ENCODE measurements around the gene CST8.

The CST8 gene

GRCh38 chr20:23534801-23535593, 44.1 kb downstream of the CST8 start:
- H3K36me3 ChIP-seq (ENCODE audit: insufficient read depth), result no peaks in the 10 kb centered on the region
- H4K20me1 ChIP-seq (ENCODE audit: insufficient read depth), result no peaks in the 10 kb centered on the region
- H3K4me1 ChIP-seq (ENCODE audit: low read depth, poor library complexity, severe bottlenecking), result peaks cover 16% of the 10 kb centered on the region
- H3K79me2 ChIP-seq (ENCODE audit: insufficient read depth, low read depth), result no peaks in the 10 kb centered on the region
- no peak overlapping the region for H3K27ac ChIP-seq
- no peak overlapping the region for H3K4me2 ChIP-seq
- H3K9ac ChIP-seq, result no peak overlapping the region
- no peak overlapping the region for H3K4me3 ChIP-seq (IDR thresholded peaks at IDR 0.05; ENCODE audit: insufficient read depth, low read depth, low read length)
- TF ChIP-seq CTCF (conservative IDR thresholded peaks at IDR 0.05; ENCODE audit: low read depth, low read length), result no peak
- no peak overlapping the region for H2AFZ ChIP-seq (ENCODE audit: low read depth)
- H3K27me3 ChIP-seq (ENCODE audit: insufficient read depth, low read depth), result no peaks in the 10 kb centered on the region

DNA sequence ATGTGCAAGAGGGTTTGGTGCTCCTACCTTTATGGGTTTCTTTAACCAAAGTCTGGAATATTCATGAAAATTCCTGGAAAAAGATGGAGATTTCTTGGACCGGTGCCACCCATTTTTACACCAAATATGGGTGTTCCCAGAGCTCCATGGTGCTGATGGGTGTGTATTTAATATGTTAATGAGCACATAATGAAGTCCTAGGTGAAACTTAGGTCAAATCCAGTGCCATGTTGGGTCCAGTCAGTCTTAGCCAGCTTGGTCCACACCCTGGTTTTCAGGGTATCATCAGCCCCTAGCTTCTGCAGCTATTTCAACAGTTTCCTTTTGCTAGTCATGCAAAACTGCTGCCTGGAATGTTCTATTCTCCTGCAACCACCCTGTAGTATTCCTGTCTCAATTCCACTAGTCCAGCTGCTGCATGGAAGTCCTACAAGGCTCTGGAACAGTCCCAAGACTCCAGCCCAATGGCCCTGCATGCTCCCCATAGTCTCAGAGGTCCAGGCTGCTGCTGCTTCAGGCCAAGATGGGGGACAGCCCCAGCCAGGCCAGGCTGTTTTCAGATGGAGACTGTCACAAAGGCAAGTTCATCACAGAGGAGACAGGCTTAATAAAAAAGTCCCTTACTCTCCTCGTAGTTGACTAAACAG, 45.5 kb downstream of the CST8 start:
- H3K4me1 ChIP-seq (ENCODE audit: low read depth, poor library complexity, severe bottlenecking), result peaks cover 3% of the 10 kb centered on the region
- H3K27ac ChIP-seq, result no peak overlapping the region
- no peak overlapping the region for H2AFZ ChIP-seq (ENCODE audit: low read depth)
- TF ChIP-seq CTCF (conservative IDR thresholded peaks at IDR 0.05; ENCODE audit: low read depth, low read length), result no peak
- H3K36me3 ChIP-seq (ENCODE audit: insufficient read depth), result no peaks in the 10 kb centered on the region
- H3K27me3 ChIP-seq (ENCODE audit: insufficient read depth, low read depth), result no peaks in the 10 kb centered on the region
- no peaks in the 10 kb centered on the region for H3K79me2 ChIP-seq (ENCODE audit: insufficient read depth, low read depth)
- H3K4me2 ChIP-seq, result no peak overlapping the region
- H4K20me1 ChIP-seq (ENCODE audit: insufficient read depth), result no peaks in the 10 kb centered on the region
- H3K4me3 ChIP-seq (IDR thresholded peaks at IDR 0.05; ENCODE audit: insufficient read depth, low read depth, low read length), result no peak overlapping the region
- H3K9ac ChIP-seq, result no peak overlapping the region

GRCh38 chr20:23537030-23537429, 46.1 kb downstream of the CST8 start:
- no peaks in the 10 kb centered on the region for H3K27me3 ChIP-seq (ENCODE audit: insufficient read depth, low read depth)
- no peak overlapping the region for H3K9ac ChIP-seq
- H2AFZ ChIP-seq (ENCODE audit: low read depth), result no peak overlapping the region
- H3K4me3 ChIP-seq (IDR thresholded peaks at IDR 0.05; ENCODE audit: insufficient read depth, low read depth, low read length), result no peak overlapping the region
- H3K36me3 ChIP-seq (ENCODE audit: insufficient read depth), result no peaks in the 10 kb centered on the region
- H3K4me1 ChIP-seq (ENCODE audit: low read depth, poor library complexity, severe bottlenecking), result no peaks in the 10 kb centered on the region
- no peaks in the 10 kb centered on the region for H4K20me1 ChIP-seq (ENCODE audit: insufficient read depth)
- no peaks in the 10 kb centered on the region for H3K79me2 ChIP-seq (ENCODE audit: insufficient read depth, low read depth)
- no peak overlapping the region for H3K27ac ChIP-seq
- H3K4me2 ChIP-seq, result no peak overlapping the region
- TF ChIP-seq CTCF (conservative IDR thresholded peaks at IDR 0.05; ENCODE audit: low read depth, low read length), result no peak

DNA sequence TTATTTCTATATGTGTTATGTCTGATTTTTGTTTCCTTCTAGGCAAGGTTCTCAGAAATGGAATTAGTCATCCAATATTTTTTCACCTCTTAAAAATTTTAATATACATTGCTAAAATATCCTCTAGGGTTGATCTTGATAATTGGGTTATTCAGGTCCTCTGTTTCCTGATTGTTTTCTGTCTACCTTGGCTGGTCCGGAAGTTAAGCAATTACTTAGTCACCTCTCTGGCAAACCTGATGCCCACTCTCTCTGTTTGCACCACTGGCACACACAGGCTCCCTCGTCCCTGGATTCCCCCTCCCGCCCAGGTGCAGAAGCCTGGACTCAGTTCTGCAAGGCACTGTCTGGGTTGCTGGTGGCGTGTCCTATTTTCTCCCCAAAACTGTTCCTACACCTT, 49.7 kb downstream of the CST8 start:
- no peaks in the 10 kb centered on the region for H4K20me1 ChIP-seq (ENCODE audit: insufficient read depth)
- H3K4me3 ChIP-seq (IDR thresholded peaks at IDR 0.05; ENCODE audit: insufficient read depth, low read depth, low read length), result no peak overlapping the region
- H3K4me1 ChIP-seq (ENCODE audit: low read depth, poor library complexity, severe bottlenecking), result no peaks in the 10 kb centered on the region
- no peaks in the 10 kb centered on the region for H3K27me3 ChIP-seq (ENCODE audit: insufficient read depth, low read depth)
- H3K79me2 ChIP-seq (ENCODE audit: insufficient read depth, low read depth), result no peaks in the 10 kb centered on the region
- no peak overlapping the region for H3K27ac ChIP-seq
- no peak for TF ChIP-seq CTCF (conservative IDR thresholded peaks at IDR 0.05; ENCODE audit: low read depth, low read length)
- no peak overlapping the region for H3K9ac ChIP-seq
- H2AFZ ChIP-seq (ENCODE audit: low read depth), result no peak overlapping the region
- H3K4me2 ChIP-seq, result no peak overlapping the region
- no peaks in the 10 kb centered on the region for H3K36me3 ChIP-seq (ENCODE audit: insufficient read depth)

Measured in KMS-11 (cell line).